GM19025 (cell line): ENCODE data around the gene LMF1.
"Not testable (repeated sequence)": the region's sequence is repeated elsewhere in the genome, so short reads cannot be mapped to it uniquely, and the experiment has no call there.

Experiments used
- ATAC-seq: cut with Tn5 transposase; IDR thresholded peaks from one replicate; pipeline ENCODE4 v1.9.1; 2021; ENCODE audit warnings: mild to moderate bottlenecking, low read depth, moderate library complexity; ENCODE audit not compliant: unreplicated experiment

The LMF1 gene

DNA sequence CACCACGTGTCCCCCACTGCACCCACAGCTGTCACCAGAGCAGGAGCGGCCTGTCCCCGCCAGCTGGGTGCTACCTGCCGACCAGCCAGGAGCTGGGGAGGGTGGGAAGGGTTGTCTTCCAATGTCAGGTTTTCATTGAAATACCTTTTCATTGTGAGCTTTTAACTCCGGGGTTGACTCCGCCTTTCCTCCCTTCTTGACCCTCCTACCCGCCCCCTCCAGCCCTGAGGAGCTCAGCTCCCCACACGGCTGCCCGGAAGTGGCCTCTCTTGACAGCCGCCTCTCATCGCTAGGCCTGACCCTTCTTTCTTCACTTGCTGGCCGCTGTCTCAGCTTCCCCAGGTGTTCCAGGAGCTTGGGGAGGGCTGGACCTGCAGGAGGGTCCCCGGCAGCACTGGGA lies 149.0 kb downstream of the LMF1 start:
- ATAC-seq = no peak

DNA sequence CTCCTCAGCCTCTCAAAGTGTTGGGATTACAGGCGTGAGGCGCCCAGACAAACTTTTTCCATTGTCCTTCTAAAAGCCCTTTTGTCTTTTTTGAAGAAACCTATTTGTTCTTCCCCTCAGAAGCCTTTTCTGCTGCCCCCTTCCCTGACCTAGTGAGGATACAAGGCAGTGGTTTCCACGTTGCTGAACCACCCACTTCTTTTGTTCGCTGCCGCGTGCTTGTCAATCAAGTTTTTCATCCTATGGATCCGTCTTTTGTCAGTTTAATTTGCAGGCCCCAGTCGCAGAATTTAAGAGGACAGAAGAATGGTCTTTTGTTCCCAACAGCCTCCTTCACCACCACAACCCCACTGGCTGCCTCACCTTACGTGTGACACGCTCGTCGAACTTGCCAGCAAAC lies 150.0 kb downstream of the LMF1 start:
- no peak for ATAC-seq

DNA sequence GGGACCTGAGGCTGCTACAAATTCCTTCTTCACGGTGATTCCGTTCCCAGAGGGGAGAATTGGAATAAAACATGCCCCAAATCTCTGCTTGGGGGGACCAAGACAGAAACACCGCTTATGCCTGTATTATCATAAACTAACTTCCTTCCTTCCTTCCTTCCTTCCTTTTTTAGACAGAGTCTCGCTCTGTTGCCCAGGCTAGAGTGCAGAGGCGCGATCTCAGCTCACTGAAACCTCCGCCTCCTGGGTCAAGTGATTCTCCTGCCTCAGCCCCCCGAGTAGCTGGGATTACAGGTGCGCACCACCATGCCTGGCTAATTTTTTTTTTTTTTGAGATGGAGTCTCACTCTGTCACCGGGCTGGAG lies 150.8 kb downstream of the LMF1 start:
- not testable (repeated sequence) for ATAC-seq

DNA sequence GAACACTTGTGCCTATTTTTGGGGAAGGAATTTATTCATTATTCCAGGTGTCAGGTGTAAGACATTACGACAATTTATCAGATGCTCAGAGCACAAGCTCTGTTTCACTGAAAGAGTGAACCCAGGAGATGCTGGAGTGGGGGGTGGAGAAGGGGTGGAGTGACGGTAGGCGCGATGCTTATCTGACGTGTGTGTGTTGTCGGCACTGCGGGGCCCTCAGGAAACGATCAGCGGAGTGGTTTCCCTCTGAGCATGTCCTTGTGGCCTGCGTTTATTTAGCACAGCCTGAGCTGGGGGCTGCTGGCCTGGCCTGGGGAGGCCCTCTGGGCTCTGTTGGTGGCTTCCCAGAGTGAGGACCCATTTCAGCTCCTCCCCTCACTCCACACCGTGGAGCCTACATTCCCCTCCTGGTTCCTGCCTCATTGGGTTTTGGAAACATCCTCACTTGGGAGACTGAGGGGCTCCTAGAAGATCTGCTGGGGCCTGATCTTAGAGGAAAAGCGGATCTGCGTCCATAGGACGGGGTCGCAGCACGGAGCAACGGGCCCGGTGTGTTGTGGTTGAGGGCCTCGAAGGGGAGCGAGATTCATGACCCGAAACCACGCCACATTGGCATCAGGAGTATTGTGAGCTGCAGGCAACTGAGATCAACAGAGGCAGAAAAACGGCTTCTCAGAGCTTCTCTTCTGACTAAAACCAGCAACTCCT lies 151.3 kb downstream of the LMF1 start:
- ATAC-seq = no peak

DNA sequence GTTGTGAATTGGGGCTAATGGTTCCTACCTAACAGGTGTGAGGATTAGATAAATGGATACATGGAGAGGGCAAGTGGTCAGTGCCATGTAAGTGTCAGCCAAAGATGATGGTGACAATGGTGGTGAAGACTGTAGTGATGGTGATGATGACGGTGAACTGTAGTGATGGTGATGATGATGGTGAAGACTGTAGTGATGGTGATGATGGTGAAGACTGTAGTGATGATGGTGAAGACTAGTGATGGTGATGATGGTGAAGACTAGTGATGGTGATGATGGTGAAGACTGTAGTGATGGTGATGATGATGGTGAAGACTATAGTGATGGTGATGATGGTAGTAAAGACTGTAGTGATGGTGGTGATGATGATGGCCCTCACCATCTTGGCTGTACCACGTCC lies 152.2 kb downstream of the LMF1 start:
- ATAC-seq = no peak

DNA sequence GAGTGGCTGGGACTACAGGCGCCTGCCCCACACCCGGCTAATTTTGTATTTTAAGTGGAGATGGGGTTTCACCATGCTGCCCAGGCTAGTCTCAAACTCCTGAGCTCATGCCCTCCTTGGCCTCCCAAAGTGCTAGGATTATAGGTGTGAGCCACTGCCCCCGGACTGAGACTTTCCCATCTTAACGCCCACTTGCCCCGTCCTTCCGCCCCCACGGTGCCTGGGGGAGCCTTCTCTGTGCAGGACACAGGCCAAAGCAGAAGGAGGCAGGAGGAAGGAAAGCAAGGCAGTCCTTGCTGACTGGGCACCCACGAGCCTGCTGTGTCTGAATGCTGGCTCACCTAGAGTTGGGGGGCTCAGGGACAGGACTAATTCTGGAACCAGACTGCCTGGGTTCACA lies 152.7 kb downstream of the LMF1 start:
- no peak for ATAC-seq

DNA sequence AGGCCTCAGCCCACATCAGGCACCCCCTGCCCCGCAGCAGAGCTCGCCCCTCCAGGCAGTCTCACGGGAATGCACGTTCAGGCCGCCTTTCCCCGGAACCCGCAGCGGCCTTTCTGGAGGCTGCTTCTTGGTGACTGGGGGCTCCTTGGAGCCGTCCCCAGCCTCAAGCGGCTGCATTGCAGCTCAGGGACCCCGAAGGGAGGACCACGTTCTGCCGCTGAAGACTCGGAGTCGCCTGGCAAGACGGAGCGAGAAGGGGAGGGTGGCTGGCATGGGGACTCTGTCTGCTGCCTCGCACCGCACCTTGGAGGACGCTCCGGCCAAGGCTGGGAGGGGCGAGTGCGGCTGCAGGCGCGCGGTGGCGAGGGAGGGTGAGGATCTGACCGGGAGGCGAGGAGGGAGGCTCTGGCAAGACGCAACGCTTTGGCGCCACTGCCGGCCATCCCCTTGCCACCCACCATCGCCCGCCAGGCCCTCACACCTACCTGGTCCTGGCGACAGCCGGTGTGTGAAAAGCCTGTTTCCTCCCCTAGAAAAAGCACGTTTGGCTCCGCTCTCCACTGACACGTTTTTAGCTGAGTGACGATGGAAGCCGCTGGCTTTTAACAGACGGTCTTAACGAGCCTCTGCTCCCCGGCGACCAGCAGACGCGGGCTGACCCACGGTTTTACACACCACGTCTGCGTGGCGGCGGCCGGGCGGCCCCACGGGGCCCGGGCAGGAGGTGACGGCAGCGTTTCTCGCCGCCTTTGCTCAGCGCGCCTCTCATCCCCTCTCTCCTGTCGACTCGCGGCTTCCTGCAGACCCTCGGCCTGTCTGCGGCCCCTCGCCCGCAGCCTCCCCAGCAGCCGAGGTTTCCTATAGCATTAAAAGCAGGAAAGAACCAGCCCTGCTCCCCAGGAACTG lies 153.5 kb downstream of the LMF1 start:
- ATAC-seq = no peak

DNA sequence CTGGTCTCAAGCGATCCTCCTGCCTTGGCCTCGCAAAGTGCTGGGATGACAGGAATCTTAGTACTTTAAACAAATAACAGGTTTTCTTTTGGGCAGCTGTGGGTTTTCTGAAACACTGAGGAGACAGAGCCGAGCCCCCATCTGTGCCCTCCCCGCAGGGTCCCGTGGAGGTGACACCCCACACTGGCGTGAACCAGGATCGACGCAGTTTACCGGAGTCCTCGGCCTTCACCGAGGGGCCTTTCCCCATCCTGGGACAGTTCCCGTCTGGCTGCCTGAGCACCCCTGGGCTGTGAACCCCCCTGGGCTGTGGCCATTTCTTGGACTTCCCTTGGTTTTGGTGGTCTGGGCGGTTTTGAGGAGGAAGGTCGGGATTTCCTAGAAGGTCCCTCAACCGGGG lies 154.9 kb downstream of the LMF1 start:
- ATAC-seq = no peak

DNA sequence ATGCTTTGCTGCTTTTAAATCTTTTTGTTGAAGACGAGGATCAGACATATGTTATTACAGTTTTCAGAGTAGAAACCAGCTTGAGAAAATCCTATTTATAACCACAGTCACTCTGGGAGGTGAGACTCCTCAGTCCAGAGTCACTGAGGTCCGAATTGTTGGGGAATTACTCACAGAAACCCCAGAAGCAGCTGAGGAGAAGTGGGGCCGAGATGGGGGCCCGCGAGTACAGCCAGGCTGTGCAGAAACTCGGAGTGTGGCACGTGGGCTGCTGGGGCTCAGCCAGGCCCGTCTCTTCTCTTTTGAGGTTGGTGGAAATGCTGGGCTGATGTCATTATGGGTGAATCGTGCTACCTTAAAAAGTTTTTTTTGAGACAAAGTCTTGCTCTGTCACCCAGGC lies 155.8 kb downstream of the LMF1 start:
- ATAC-seq = no peak

DNA sequence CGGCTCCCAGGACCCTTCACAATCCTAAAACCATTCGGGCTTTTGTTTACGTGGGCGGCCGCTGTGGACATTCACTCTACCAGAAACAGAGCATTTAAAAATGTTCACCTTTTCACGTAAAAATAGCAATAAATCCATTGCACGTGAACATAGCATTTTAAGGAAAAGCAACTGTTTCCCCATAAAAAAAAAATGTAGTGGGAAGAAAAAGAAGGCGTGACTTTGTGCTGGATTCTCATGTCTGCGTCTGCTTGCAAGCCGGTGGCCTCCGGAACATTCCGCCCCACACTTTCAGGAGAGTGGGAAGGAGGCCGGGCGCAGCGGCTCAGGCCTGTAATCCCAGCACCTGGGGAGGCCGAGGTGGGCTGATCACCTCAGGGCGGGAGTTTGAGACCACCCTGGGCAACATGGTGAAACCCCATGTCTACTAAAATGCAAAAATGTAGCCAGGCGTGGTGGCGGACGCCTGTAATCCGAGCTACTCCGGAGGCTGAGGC lies 156.8 kb downstream of the LMF1 start:
- ATAC-seq = no peak

DNA sequence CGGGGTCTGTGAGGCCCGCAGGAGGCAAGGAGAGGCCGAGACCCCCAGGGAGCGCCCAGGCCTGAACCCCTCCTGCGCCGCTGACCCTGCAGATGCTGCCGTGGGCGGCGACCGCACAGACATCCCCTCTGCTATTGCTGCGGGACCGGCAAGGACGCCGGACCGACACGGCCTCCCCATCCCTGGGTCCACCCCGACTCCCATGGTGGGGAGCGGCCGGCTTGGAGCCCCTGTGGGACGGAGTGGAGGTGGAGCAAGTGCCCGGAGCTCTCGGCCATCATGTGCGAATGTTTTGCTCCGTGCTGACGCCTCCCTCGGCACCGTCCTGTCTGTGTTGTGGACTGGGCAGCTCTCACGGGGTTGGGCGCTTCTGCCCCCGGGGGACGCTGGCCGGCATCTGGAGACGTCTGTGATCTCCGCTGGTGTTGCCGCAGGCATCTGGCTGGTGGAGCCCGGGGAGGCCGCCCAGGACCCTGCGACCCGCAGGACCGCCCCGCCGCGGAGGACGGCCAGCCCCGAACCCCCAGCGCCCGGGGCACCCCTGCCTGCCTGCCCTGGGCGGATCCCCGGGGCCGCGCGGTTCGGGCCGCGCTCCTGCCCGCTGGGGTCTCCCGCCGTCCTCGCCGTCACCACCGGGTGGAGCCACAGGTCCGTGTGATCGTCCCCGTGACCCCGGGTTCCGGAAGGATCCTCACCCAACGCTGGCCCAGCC lies 157.4 kb downstream of the LMF1 start:
- no peak for ATAC-seq

DNA sequence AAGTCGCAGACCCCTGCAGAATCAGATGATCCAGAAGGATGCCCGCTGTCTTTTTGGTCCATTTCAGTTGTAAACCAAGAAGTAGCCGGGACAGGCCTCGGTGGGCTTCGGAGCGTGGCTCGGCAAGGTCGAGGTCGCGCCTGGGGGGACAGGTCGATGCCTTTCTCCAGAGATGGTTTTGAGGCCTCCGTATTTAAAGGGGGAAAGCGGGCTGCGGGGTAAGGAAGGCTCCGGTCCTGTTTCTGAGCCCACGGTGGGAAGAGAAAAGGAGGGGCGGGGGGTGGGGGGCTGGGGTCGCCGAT lies 162.7 kb downstream of the LMF1 start:
- no peak for ATAC-seq

DNA sequence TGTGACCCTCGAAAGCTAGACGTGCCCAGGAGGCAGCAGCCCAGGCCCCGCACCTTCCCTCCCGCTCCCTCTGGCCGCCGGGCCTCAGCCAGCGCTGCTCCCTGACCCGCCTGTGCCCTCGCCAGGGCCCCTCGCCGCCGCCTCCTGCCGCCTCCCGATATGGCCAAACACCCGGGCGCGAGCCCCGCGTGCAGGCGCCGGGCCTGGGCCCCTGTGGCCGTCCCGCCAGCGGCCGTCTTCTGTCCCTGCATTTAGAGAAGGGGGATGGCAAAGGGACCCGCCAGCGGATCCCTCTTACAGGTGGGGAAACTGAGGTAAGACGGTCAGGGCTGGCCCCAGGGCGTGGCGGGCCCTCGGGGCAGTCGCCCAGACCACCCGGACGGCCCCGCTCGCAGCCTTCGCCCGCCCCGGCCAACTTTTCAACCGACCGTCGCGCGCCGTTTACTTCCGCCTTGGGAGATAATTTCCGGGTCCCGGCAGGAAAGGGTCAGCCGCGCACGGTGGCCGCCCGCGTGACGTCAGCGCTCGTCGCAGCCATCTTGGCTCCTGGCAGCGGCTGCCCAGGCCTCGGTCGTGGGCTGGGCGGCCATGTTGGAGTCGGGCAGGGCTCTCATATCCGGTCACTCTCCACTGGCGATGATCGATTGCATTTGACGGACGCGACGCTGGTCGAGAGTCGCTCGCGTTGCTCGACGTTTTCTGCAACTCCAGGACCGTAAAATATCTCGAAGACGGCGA lies 163.3 kb downstream of the LMF1 start:
- ATAC-seq = peak; percentile 87

DNA sequence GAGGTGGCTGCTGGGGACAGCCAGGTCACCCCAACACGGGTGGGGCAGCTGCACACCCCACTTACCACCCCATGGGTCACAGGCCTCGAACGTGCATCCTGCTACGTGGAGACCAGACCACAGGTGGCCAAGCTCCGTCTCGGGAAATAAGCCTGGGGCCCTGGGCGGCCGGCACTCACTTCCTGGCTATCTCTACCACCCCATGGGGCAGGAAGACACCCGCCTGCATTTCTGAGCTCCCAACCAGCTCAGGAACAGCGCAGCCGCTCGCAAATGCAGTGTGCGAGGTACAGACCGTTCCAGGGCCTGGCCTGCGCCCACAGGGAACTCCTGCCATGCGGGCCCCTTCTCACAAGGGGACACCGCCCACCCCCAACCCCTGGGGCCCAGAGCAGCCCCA lies 165.3 kb downstream of the LMF1 start:
- no peak for ATAC-seq

DNA sequence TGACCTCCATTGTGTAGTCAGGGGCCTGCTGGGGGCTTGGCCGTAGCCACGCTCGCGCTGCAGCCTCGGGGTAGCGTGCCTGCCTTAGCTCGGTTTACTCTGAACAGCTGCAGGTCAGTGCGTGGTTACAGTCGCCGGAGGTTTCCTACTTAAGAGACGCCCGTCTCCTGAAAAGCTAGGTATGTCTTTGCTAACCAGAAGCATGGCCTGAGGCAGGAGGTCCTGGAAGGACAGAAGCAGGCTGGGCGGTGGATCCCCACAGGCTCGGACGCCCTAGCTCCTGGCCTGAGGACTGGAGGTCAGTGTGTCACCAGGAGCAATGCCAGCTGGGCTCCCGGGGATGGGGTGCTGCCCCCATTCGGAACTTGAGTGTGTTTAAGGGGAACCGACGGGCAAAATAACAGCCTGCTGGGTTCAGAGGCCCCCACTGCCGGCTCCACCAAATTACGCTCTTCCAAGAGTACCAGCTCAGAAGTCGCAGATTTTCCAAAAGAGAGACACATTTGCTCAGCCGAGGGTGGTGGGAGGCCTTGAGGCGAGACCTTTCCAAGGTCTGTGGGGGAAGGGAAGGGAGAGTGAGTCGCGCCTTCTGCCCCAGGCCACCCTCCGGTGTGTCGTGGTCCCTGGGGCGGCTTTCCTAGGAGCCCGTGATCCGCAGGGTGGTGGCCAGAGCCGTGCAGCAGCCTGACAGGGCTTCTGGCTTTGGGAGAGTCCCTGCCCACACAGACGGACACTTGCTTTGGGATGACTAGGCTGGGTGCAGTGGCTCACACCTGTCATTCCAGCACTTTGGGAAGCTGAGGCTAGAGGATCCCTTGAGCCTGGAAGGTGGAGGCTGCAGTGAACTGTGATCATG lies 166.4 kb downstream of the LMF1 start:
- ATAC-seq = no peak

DNA sequence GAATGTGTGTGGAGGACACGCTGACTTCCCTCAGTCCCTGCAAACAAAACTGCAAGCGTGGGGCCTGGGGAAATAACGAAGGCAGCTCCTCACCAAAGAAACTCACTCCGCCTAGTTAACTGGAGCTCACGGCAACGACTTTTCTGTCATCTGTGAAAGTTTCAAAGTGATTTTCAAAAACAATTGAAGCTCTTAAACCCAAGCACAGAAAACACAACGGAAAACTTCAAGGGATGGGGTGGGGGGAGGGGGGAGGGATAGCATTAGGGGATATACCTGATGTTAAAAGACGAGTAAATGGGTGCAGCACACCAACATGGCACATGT lies 167.1 kb downstream of the LMF1 start:
- no peak for ATAC-seq
